LNCaP clone FGC (cell line): Measurements from ENCODE around the gene ENTPD2.
A peak's percentile ranks its signal among the peaks of the same experiment; 100 is the strongest.

ENCODE experiments used
- DNase-seq: peaks from one replicate; pipeline ENCODE4 v3.0.0-alpha.2; 2011; ENCODE audit warnings: low read depth
- H3K4me3 ChIP-seq: 2 replicates; pipeline ENCODE4 v1.5.1; 2011; ENCODE audit warnings: mild to moderate bottlenecking, low read depth, low read length, control low read depth
- TF ChIP-seq, protein P1 (sequence below): IDR thresholded peaks from 2 replicates; pipeline ENCODE4 v1.5.1; 2012; ENCODE audit warnings: mild to moderate bottlenecking; ENCODE audit not compliant: control insufficient read depth, insufficient read depth; ENCODE audit errors: extremely low read depth

The ENTPD2 gene

DNA sequence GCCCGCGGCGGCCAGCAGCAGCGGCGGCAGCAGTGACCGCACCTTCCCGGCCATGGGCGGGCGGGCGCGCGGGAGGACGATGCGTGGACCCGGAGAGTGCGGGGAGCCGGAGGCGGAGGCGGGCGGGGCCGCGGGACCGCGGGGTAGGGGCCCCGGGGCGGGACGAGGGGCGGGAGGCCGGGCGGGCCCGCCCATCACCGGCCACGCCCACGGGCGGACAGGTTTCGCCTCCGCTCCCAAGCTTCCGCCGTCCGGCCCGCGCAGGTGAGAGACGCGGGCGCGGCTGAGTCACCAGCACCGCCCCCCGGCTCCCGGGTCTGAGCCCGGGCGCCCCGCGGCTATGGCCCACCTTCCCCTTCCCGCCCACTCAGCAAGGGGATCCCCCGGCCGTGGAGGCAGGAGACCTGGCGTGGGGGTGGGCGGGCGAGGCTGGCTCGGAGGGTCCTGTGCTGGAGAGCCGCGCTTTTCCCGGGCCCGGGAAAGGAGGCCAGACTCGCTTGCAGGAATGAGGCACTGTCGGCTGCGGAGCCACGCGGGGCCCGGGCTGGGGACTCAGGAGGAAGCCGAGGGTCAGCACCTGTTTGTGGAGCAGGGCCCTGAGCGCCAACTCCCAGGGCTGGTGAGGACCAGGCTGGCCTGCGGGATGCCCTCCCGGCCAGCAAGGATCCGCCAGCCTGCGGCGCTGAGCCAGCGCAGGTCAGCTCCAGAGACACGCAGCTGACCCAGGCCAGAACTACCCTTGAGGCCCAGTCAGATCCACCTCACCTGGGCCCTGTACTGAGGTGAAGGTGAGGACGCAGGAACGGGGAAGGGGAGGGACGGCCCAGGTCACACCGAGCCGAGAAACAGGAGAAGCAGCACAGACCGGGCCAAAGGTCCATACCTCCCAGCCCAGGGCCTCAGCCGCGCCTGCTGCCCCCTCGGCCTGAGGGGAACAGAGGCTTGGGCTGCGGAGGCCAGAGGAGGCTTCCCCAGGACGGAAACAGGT, at the start of gene ENTPD2:
TSS of gene ENTPD2 (minus strand) at position 118 of the 988 bp plus-strand sequence. CDS start at position 54, 64 bp downstream.
- TF ChIP-seq, protein P1, sequence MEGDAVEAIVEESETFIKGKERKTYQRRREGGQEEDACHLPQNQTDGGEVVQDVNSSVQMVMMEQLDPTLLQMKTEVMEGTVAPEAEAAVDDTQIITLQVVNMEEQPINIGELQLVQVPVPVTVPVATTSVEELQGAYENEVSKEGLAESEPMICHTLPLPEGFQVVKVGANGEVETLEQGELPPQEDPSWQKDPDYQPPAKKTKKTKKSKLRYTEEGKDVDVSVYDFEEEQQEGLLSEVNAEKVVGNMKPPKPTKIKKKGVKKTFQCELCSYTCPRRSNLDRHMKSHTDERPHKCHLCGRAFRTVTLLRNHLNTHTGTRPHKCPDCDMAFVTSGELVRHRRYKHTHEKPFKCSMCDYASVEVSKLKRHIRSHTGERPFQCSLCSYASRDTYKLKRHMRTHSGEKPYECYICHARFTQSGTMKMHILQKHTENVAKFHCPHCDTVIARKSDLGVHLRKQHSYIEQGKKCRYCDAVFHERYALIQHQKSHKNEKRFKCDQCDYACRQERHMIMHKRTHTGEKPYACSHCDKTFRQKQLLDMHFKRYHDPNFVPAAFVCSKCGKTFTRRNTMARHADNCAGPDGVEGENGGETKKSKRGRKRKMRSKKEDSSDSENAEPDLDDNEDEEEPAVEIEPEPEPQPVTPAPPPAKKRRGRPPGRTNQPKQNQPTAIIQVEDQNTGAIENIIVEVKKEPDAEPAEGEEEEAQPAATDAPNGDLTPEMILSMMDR, result no peak
- peak within 1 kb of the TSS; percentile 56 for H3K4me3 ChIP-seq
- no peak for DNase-seq

DNA sequence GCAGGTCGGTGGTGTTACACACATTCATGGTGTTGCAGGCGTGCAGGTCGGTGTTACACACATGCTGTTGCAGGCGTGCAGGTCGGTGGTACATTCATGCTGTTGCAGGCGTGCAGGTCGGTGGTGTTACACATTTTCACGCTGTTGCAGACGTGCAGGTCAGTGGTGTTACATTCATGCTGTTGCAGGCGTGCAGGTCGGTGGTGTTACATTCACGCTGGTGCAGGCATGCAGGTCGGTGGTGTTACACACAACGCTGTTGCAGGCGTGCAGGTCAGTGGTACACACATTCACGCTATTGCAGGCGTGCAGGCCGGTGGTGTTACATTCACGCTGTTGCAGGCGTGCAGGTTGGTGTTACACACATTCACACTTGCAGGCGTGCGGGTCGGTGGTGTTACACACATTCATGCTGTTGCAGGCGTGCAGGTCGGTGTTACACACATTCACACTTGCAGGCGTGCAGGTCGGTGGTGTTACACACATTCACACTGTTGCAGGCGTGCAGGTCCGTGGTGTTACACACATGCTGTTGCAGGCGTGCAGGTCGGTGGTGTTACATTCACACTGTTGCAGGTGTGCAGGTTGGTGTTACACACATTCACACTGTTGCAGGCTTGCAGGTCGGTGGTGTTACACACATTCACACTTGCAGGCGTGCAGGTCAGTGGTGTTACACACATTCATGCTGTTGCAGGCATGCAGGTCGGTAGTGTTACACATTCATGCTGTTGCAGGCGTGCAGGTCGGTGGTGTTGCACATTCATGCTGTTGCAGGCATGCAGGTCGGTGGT, 49.5 kb upstream of the ENTPD2 start:
- no peak overlapping the region for H3K4me3 ChIP-seq

DNA sequence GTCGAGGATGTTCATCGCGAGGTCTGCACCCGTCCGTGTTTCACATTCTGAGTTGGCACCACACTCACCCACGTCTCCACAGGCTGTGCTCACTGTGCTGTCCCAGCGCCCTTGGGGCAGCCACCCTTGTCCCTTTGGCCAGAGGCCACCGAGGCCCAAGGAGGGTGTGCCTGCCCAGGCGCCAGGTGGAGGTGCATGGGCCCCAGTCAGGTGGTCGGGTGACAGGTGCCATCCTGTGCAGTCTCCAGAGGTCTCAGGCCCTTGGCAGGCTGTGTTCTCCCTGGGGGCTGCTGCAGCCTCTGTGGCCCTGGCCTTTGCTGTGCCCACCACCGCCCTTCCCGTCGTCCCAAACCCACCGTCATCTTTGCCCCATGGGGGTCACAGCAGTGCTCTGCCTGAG, 45.4 kb upstream of the ENTPD2 start:
- no peak for DNase-seq
- no peak overlapping the region for H3K4me3 ChIP-seq
- TF ChIP-seq, protein P1, result no peak

More for the DNA sequence above, 49.5 kb upstream of the ENTPD2 start:
- TF ChIP-seq, protein P1, result no peak
- no peak for DNase-seq

DNA sequence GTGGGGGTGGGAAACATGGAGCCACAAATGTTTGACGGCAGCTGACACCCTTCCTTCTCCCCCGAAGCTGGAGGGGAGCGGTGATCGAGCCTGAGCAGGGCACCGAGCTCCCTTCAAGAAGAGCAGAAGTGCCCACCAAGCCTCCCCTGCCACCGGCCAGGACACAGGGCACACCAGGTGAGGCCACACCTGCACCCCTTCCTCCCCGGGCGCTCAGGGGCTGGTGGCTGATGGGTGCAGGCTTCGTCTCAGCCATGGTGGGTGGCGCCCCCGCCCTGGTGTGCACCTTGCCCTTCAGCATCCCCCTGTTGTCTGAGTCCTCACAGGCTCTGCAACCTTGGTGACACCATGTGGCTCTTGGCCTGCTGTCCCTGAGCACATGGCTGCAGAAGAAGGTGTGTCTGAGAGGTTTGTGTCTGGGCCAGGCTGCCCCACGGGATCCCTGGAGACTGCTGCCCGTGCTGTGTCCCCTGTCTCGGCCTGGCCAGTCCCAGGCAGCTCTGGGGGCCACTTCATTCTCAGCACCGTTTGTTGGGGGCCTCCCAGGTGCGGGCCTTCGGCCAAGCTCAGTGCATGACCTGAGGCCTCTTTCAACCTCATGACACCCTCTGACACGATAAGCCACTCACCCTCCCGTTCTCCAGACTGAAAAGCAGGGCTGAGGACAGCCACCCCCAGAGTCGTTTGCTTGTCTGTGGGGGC, 44.1 kb upstream of the ENTPD2 start:
- TF ChIP-seq, protein P1, result no peak
- DNase-seq, result no peak
- no peak overlapping the region for H3K4me3 ChIP-seq

DNA sequence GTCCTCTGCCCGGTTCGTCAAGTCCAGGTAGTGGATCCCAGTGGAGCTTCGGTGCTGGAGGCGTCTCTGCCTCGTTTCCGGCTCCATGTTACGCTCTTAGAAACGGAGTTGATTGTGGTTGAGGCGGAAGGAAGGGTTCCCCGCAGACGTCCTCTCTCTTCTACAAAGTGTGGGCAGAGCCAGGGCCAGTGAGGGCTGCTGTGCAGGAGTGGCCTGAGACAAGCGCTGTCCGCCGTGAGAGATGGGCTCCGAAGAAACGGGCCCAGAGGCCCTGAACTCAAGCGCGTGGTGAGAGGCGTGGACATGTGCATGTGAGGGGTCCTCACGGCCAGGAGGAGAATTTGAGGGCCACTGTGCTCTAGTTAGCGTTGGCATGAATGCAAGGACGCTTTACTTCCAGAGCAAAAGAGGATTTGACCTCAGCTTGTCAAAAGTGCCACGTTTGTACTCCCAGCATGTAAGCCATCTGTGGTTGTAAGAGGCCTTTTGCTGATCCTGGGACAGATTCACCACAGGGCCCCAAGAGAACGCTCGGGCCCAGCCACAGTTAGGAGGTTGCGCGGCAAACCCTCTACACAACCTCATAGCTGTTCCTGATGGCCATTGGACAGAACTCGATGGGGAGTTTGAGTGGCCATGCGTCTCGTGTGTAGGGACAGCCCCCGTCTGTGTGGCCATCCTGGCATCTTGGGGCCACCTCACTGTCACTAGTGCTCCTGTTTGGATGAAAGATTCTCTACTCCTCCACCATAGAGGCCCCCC, 43.1 kb upstream of the ENTPD2 start:
- DNase-seq, result no peak
- no peak overlapping the region for H3K4me3 ChIP-seq
- TF ChIP-seq, protein P1, result no peak
